Activated gamma-delta T cell treated with Interleukin-2 at 50 U/mL for 16 hours (primary cell): ENCODE results near the gene C19orf85.
A peak's percentile ranks its signal among the peaks of the same experiment; 100 is the strongest.

Experiments
- DNase-seq: peaks from one replicate; pipeline ENCODE4 v3.0.0-alpha.2; 2020

Gene C19orf85

DNA sequence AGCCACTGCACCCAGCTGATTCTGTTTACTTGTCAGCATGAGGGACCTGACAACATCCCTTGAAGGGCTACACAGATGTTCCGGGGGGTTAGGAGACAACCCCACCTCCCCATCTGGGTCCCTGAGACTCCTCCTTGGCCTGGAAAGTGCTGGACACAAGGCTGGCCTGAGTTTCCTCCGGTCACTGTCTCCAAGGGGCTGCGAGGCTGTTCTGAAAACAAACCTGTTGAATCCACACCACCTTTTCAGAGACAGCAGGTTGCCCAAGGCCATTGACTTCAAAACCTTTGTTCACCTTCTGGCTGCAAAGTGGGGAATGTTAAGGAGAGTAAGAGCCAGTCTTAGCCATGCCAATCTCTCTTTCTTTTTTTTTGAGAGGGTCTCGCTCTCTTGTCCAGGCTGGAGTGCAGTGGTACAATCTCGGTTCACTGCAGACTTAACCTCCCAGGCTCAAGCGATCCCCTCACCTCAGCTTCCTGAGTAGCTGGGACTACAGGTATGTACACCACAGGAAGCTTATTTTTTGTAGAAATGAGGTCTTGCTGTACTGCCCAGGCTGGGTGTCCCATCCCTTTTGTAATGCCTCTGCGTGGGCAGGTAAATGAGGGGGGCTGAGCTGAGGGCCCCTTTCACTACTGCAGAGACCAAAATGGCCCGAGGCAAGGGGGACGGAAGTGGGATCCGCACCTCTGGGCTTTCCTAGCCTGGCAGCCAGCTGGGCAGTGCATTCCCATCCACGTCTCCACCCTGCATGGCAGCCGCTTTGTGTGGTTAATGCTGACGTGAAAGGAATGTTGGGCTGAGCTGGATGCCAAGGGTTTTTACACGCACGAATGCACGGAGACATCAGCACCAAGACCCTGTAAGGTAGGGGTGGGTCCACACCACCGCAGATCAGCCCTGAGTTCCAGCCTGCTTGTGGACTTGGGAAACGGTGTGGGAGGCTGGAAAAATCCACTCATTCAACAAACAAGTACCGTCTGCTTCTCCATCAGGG lies 10.0 kb upstream of the C19orf85 start:
- DNase-seq, result no peak

DNA sequence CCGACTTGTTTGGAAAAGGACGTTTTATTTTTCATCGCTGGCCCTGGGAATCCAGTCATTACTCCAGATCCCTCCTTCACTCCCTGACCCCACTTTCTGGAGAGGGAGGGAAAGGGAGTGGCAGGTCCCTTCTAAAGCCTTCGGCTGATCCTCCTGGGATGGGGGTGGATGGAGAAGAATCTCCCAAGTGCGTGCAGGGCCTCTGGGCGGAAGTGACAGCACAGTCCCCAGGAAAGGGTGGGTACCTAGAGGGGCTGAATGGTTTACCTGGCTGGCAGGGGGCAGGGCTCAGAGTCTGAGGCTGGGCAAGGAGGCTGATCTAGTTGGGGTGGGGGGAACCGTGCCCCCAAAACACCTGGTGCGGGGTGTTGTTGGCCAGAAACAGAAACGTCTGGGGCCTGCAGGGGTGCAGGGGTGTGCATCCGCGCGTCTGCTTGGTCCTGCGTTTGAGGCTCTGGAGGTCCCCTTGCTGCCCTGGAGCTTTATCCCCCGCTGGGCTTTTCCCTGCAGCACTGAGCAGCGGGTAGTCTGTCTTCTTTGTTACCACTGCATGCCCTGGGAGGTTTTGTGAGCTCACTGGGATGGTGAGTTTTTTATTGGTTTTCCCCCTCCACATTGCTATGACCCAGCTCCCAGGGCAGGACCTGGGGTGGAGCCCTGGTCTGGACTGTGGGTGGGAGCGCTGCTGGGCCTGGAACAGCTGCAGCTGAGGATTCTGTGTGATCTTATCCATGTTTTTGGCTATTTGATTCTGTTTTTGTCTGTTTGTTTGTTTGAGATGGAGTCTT lies 8.9 kb upstream of the C19orf85 start:
- no peak for DNase-seq

DNA sequence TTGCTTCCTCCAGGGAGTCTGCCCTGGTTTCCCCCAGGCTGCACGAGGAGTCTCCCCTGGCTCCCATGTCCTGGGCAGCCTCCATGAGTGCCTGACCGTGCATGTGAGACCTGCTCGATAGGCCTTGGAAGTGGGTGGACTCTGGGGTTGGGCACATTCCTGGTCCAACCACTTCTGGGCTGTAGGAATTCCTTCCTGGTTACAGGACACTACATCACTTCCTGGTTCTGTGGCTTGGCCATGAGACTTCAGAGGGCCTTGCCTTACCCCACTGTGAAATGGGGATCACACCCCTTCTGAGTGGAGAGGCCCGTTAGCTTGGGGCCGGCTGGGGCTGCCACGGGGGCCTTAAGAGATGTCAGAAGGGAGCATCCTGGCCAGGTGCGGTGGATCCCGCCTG lies 7.9 kb upstream of the C19orf85 start:
- no peak for DNase-seq

DNA sequence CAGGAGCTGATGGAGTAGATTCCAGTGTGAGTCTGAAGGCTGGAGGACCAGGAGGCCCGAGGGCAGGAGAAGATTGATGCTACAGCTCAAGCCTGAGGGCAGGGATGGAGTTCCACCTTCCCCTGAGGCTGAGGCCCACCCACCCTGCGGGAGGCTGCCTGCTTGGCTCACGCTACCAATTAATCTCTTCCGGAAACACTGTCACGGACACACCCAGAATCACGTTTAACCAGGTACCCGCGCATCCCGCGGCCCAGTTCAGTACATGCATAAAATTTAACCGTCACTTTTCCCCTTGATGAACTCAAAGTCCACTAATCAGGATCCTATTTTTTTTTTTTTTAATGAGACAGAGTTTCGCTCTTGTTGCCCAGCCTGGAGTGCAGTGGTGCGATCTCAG lies 6.7 kb upstream of the C19orf85 start:
- no peak for DNase-seq

GRCh38 chr19:55468054-55468393 lies 3.5 kb upstream of the C19orf85 start:
- DNase-seq, result no peak

- DNase-seq, result peak; percentile 73
Measured at GRCh38 chr19:55467236-55468053, 2.9 kb upstream of the C19orf85 start.

GRCh38 chr19:55466241-55466614 lies 1.7 kb upstream of the C19orf85 start:
- no peak for DNase-seq

DNA sequence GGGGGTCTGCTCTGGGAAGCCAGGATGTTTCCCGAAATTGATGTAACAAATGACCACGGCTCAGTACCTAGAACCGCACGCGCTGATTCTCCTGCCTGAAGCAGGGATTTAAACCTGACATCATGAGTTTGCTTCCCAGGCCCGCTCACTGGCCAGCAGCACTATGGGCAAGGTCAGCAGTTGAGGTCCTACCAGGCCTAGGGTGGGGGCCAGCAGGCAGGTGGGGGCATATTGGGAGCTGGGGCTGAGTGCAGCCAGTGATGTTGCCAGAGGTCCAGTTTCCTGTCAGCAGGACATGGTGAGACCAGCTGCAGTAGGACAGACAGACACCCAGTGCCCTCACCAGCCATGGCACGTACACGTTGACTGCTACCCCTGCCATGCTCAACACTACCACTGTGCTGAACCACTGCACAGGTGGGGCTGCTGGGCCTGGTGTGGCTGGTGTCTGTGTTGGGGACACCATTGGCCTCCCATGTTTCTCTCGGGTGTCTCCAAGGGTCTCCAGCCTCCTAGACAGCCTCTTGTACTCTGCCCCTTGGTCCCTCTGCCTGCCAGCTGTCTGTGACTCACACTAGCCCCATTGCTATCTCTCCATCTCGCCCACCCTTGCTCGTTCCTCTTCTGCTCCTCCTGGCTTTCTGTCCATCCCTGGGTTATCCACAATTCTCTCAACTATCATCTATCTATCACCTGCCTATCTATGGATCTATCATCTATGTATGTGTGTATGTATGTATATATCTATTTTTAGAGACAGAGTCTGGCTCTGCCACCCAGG lies 1.1 kb upstream of the C19orf85 start:
- DNase-seq, result no peak

DNA sequence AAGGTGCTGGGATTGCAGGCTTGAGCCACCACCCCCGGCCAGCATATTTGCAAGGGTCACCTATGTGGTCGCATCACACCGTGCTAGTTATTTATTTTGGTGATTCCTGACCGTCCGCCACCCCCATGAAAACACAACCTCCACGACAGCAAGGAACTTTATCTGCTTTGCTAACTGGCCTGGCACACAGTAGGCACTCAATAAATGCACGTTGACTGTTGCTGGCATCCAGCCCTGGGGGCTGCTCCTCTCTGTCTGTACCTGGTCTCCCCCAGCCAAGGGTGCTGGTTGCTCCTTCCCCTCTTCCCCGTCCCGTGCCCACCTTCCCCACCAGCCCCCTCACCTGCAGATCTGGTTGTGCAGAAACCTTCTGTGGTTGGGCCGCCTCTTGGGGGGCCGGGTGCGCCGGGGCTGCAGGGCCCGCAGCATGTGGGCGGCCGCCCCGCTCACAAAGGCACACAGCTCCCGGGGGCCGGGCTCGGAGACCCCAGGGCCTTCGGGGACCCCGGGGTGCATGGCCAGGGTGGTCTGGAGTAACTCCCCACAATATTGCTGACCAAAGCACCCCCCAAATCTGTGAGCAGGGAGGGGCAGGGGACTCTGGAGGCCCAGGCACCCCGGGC lies 401 bp downstream of the C19orf85 start:
- no peak for DNase-seq

- DNase-seq, result no peak
Measured at GRCh38 chr19:55463583-55464031, 944 bp downstream of the C19orf85 start.

- DNase-seq, result no peak
Measured at GRCh38 chr19:55462722-55463121, 1.8 kb downstream of the C19orf85 start.

DNA sequence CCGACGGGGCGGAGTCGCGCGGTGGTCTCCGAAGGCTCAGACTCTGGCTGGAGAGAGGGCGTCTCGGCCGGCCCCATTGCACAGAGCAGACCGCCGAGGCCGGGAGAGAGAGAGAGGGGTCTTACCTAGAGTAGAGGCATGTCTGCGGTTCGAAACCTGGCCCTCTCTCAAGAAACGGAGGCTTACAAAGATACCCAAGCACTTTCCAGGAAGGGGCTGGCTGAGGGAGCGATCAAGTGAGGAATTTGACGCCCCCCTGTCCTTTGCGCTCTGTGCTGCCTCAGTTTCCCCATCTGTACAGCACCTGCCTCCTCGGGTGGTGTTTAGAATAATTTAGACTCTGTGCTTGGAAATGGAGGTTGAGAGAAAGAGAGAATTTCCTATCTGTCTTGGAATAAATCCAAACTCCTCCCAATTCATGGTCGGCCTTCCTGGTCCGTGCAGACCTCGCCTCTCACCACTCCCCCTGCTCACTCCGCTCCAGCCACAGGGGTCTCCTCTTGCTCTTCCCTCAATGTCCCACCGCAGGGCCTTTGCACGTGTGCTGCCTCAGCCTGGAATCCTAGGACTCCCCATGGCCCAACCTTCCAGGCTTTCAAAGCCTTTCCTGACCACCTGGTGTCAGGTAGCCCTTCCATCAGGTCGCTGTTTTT lies 2.5 kb downstream of the C19orf85 start:
- no peak for DNase-seq

DNA sequence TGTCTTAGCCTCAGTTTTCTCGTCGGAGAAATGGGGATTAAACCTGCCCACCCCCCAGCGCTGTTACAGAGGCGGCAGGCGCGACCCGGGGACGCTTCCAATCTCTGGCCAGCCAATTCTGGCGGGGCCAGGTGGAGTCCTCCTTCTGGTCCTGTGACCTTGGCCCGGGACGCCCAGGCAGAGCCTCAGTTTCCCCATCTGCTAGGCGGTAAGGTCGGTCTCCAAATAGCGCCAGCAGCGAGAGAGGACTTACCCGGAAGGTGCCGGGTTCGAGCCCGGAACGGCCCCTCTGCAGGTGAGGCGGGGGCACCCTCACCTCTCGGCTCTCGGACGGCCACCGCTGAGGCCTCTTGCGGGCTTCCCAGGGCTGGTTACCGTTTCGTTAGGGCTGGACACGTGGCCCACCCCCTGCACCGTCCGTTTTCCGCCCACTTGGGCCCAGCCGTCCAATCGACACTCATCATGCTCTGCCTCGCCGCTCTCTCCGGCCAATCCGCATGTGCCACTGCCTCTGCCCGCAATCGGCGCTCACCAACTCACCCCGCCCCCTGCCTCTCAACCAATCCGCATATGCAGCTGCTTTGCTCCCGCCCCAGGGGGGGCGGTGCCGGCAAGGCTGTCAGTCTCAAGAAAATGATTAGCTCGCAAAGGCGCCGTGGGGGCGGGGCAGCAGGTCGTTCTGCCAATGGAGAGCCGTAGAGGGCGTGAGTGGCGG lies 3.1 kb downstream of the C19orf85 start, which contains the start of gene ISOC2:
ISOC2 (minus strand) TSS at position 384 of the 715 bp plus-strand sequence. CDS start 5,156 bp downstream, outside the sequence.
- DNase-seq, result peak; percentile 100

- DNase-seq, result no peak
Measured at GRCh38 chr19:55460670-55461258, 3.8 kb downstream of the C19orf85 start.

- no peak for DNase-seq
Measured at GRCh38 chr19:55459950-55460657, 4.4 kb downstream of the C19orf85 start.

DNA sequence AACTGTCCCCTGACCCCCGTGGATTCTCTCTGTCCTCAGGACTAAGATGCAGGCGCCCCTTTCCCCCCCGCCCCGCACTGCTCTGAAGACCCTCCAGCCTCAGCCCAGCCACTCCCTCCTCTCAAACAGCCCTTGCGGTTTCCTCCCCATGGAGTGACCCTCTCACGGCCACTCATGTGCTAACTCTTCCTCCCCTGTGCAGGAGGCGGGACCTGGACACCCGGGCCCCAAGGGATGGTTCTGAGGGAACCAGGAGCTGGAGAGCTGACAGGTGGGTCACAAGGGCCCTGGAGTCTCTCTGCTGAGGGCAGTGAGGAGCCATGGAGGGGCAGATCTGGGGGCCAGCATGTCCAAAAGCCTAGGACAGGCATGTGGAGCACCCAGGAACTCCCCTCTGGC lies 5.0 kb downstream of the C19orf85 start:
- DNase-seq, result no peak

DNA sequence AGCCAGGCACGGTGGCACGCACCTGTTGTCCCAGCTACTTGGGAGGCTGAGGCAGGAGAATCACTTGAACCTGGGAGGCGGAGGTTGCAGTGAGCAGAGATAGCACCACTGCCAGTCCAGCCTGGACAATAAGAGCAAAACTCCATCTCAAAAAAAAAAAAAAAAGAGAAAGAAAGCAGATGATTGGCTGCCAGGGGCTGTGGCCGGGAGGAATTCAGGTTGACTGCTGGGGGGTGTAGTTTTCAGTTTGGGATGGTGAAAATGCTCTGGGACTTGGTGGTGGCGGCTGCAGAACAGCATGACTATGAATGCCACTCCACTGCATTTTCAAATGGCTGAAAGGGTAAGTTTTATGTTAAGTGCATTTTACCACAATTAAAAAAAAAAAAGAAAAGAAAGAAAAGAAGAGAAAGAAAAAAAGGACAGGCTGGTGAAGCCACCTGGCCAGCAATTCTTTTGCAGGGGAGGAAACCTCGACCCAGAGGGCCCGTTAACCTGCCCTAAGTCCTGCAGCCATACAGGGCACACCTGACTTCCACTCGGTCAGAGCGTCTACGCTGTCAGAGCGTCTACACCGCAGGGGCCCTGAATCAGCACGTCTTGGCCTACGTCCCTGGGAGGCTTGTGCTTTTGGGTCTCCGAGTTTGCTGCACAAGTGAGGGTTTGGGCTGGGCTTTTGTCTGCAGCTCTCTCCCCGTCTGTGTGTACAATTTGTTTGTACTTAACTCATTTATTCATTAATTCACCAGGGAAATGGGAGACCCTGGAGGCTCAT lies 6.7 kb downstream of the C19orf85 start:
- no peak for DNase-seq

DNA sequence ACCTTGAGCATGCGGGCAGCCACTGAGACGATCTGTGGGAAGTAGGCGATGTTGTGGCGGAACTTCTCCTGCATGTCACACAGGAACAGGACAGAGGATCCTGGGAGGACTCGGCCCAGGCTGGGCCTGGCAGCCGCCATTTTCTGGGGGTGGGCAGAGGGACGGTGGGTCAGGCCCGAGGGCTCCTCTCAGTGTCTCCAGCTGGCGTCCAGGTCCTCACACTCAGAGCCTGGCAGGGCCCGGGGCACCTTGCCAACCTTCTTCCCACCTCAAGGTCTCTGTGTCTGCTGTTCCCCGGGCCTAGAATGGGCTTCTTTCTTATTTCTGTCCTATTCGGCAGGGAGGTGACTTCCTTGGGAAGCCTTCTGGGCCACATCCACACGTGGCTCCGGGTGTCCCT lies 8.2 kb downstream of the C19orf85 start:
- no peak for DNase-seq
